WI38 (cell line): ENCODE results near the gene FDCSP.

Experiments
- H3K4me3 ChIP-seq: 2 replicates; pipeline ENCODE4 v1.5.1; 2011; ENCODE audit warnings: low read depth, mild to moderate bottlenecking, control low read depth, low read length
- CTCF ChIP-seq: IDR thresholded peaks from 2 replicates; pipeline ENCODE4 v1.5.1; 2012; ENCODE audit warnings: low read depth, mild to moderate bottlenecking, control low read depth, low read length

The FDCSP gene

GRCh38 chr4:70243091-70243490 lies 17.2 kb downstream of the FDCSP start:
- no peak for TF ChIP-seq CTCF
- no peak overlapping the region for H3K4me3 ChIP-seq

- no peak for TF ChIP-seq CTCF
- no peak overlapping the region for H3K4me3 ChIP-seq
Observed at GRCh38 chr4:70251250-70251944, 25.5 kb downstream of the FDCSP start.

- H3K4me3 ChIP-seq, result no peak overlapping the region
- TF ChIP-seq CTCF, result no peak
Observed at GRCh38 chr4:70251945-70252277, 26.0 kb downstream of the FDCSP start.

- no peak overlapping the region for H3K4me3 ChIP-seq
- TF ChIP-seq CTCF, result no peak
Observed at GRCh38 chr4:70269674-70270073, 43.8 kb downstream of the FDCSP start.

- TF ChIP-seq CTCF, result no peak
- no peak overlapping the region for H3K4me3 ChIP-seq
Observed at GRCh38 chr4:70277121-70277520, 51.2 kb downstream of the FDCSP start.

GRCh38 chr4:70280567-70280966 lies 54.6 kb downstream of the FDCSP start:
- no peak overlapping the region for H3K4me3 ChIP-seq
- no peak for TF ChIP-seq CTCF
